ENCODE data around the gene TLE3.

TLE3 gene

GRCh38 chr15:70098153-70098460 is 390 bp upstream of the TLE3 start:
- peaks cover 42% of the 10 kb centered on the region for H3K4me1 ChIP-seq (ENCODE audit: control insufficient read depth, insufficient read depth, low read length)
- H3K4me3 ChIP-seq (ENCODE audit: low read depth, low read length) = peak overlapping the region; percentile 69
- H3K27me3 ChIP-seq (ENCODE audit: control insufficient read depth, insufficient read depth, low read length) = peaks cover 18% of the 10 kb centered on the region
- peaks cover 7% of the 10 kb centered on the region; the same call in 1 of the 2 replicates for H3K36me3 ChIP-seq (ENCODE audit: control insufficient read depth, insufficient read depth, low read length)
- H3K9ac ChIP-seq (ENCODE audit: low read depth, low read length) = peak overlapping the region; percentile 89; the same call in 1 of the 2 replicates
- peak overlapping the region; percentile 94 for H3K27ac ChIP-seq (ENCODE audit: low read depth, low read length)
- H3K9me3 ChIP-seq (ENCODE audit: control insufficient read depth, insufficient read depth, low read length) = no peaks in the 10 kb centered on the region

- peak overlapping the region; percentile 86 for H3K9ac ChIP-seq (ENCODE audit: low read depth, low read length)
- peak overlapping the region; percentile 94 for H3K4me3 ChIP-seq (ENCODE audit: low read depth, low read length)
- H3K27ac ChIP-seq (ENCODE audit: low read depth, low read length) = peak overlapping the region; percentile 94
- peaks cover 48% of the 10 kb centered on the region for H3K4me1 ChIP-seq (ENCODE audit: control insufficient read depth, insufficient read depth, low read length)
- peaks cover 18% of the 10 kb centered on the region for H3K36me3 ChIP-seq (ENCODE audit: control insufficient read depth, insufficient read depth, low read length)
- peaks cover 7% of the 10 kb centered on the region for H3K27me3 ChIP-seq (ENCODE audit: control insufficient read depth, insufficient read depth, low read length)
- H3K9me3 ChIP-seq (ENCODE audit: control insufficient read depth, insufficient read depth, low read length) = no peaks in the 10 kb centered on the region
Observed at GRCh38 chr15:70097063-70097320, 725 bp downstream of the TLE3 start.

- H3K9me3 ChIP-seq (ENCODE audit: control insufficient read depth, insufficient read depth, low read length) = no peaks in the 10 kb centered on the region
- peak overlapping the region; percentile 94 for H3K4me3 ChIP-seq (ENCODE audit: low read depth, low read length)
- peak overlapping the region; percentile 86 for H3K9ac ChIP-seq (ENCODE audit: low read depth, low read length)
- H3K27me3 ChIP-seq (ENCODE audit: control insufficient read depth, insufficient read depth, low read length) = peaks cover 6% of the 10 kb centered on the region
- peaks cover 49% of the 10 kb centered on the region for H3K4me1 ChIP-seq (ENCODE audit: control insufficient read depth, insufficient read depth, low read length)
- peak overlapping the region; percentile 94 for H3K27ac ChIP-seq (ENCODE audit: low read depth, low read length)
- H3K36me3 ChIP-seq (ENCODE audit: control insufficient read depth, insufficient read depth, low read length) = peaks cover 24% of the 10 kb centered on the region
Observed at GRCh38 chr15:70096215-70097062, 1.3 kb downstream of the TLE3 start.

- Histone ChIP-seq H3K27me3 (ENCODE audit: control insufficient read depth, insufficient read depth, low read length) (peaks cover 2% of the 10 kb centered on the region), H3K9me3 (ENCODE audit: control insufficient read depth, insufficient read depth, low read length) (no peaks in the 10 kb centered on the region), H3K36me3 (ENCODE audit: control insufficient read depth, insufficient read depth, low read length) (peaks cover 32% of the 10 kb centered on the region), H3K27ac (ENCODE audit: low read depth, low read length) (peak overlapping the region; percentile 94), H3K9ac (ENCODE audit: low read depth, low read length) (peak overlapping the region; percentile 45), H3K4me3 (ENCODE audit: low read depth, low read length) (peak overlapping the region; percentile 94), H3K4me1 (ENCODE audit: control insufficient read depth, insufficient read depth, low read length) (peaks cover 54% of the 10 kb centered on the region)
Observed at GRCh38 chr15:70095408-70096214, 2.1 kb downstream of the TLE3 start.

GRCh38 chr15:70094690-70095311 is 2.9 kb downstream of the TLE3 start:
- Histone ChIP-seq H3K36me3 (ENCODE audit: control insufficient read depth, insufficient read depth, low read length) (peaks cover 39% of the 10 kb centered on the region), H3K4me1 (ENCODE audit: control insufficient read depth, insufficient read depth, low read length) (peaks cover 60% of the 10 kb centered on the region), H3K4me3 (ENCODE audit: low read depth, low read length) (peak overlapping the region; percentile 94), H3K27ac (ENCODE audit: low read depth, low read length) (no peak overlapping the region), H3K9ac (ENCODE audit: low read depth, low read length) (no peak overlapping the region), H3K9me3 (ENCODE audit: control insufficient read depth, insufficient read depth, low read length) (no peaks in the 10 kb centered on the region), H3K27me3 (ENCODE audit: control insufficient read depth, insufficient read depth, low read length) (no peaks in the 10 kb centered on the region)

- Histone ChIP-seq H3K4me3 (ENCODE audit: low read depth, low read length) (peak overlapping the region; percentile 94), H3K36me3 (ENCODE audit: control insufficient read depth, insufficient read depth, low read length) (peaks cover 45% of the 10 kb centered on the region), H3K9ac (ENCODE audit: low read depth, low read length) (no peak overlapping the region), H3K27me3 (ENCODE audit: control insufficient read depth, insufficient read depth, low read length) (no peaks in the 10 kb centered on the region), H3K4me1 (ENCODE audit: control insufficient read depth, insufficient read depth, low read length) (peaks cover 70% of the 10 kb centered on the region), H3K27ac (ENCODE audit: low read depth, low read length) (peak overlapping the region; percentile 80), H3K9me3 (ENCODE audit: control insufficient read depth, insufficient read depth, low read length) (no peaks in the 10 kb centered on the region)
Observed at GRCh38 chr15:70093481-70094319, 4.0 kb downstream of the TLE3 start.

- Histone ChIP-seq H3K9me3 (ENCODE audit: control insufficient read depth, insufficient read depth, low read length) (no peaks in the 10 kb centered on the region), H3K4me3 (ENCODE audit: low read depth, low read length) (peak overlapping the region; percentile 94), H3K27ac (ENCODE audit: low read depth, low read length) (peak overlapping the region; percentile 80), H3K36me3 (ENCODE audit: control insufficient read depth, insufficient read depth, low read length) (peaks cover 46% of the 10 kb centered on the region), H3K27me3 (ENCODE audit: control insufficient read depth, insufficient read depth, low read length) (no peaks in the 10 kb centered on the region), H3K4me1 (ENCODE audit: control insufficient read depth, insufficient read depth, low read length) (peaks cover 70% of the 10 kb centered on the region), H3K9ac (ENCODE audit: low read depth, low read length) (no peak overlapping the region)
Observed at GRCh38 chr15:70093070-70093469, 4.6 kb downstream of the TLE3 start.

GRCh38 chr15:70092464-70093027 is 5.2 kb downstream of the TLE3 start:
- H3K9ac ChIP-seq (ENCODE audit: low read depth, low read length) = no peak overlapping the region
- no peak overlapping the region for H3K27ac ChIP-seq (ENCODE audit: low read depth, low read length)
- no peaks in the 10 kb centered on the region for H3K9me3 ChIP-seq (ENCODE audit: control insufficient read depth, insufficient read depth, low read length)
- peaks cover 51% of the 10 kb centered on the region for H3K36me3 ChIP-seq (ENCODE audit: control insufficient read depth, insufficient read depth, low read length)
- H3K4me3 ChIP-seq (ENCODE audit: low read depth, low read length) = no peak overlapping the region
- no peaks in the 10 kb centered on the region for H3K27me3 ChIP-seq (ENCODE audit: control insufficient read depth, insufficient read depth, low read length)
- peaks cover 74% of the 10 kb centered on the region for H3K4me1 ChIP-seq (ENCODE audit: control insufficient read depth, insufficient read depth, low read length)

- Histone ChIP-seq H3K27ac (ENCODE audit: low read depth, low read length) (no peak overlapping the region), H3K9me3 (ENCODE audit: control insufficient read depth, insufficient read depth, low read length) (no peaks in the 10 kb centered on the region), H3K27me3 (ENCODE audit: control insufficient read depth, insufficient read depth, low read length) (no peaks in the 10 kb centered on the region), H3K4me1 (ENCODE audit: control insufficient read depth, insufficient read depth, low read length) (peaks cover 78% of the 10 kb centered on the region), H3K9ac (ENCODE audit: low read depth, low read length) (no peak overlapping the region), H3K4me3 (ENCODE audit: low read depth, low read length) (no peak overlapping the region), H3K36me3 (ENCODE audit: control insufficient read depth, insufficient read depth, low read length) (peaks cover 58% of the 10 kb centered on the region)
Observed at GRCh38 chr15:70091726-70092463, 5.8 kb downstream of the TLE3 start.

Measured in HUES48 (cell line).